Activated naive CD4-positive, alpha-beta T cell treated with anti-CD3 and anti-CD28 coated beads, Interleukin-2, amount 50 U/mL, for 16 hours (primary cell): ENCODE measurements around the gene DUSP9.
"Not testable (repeated sequence)": the region's sequence is repeated elsewhere in the genome, so short reads cannot be mapped to it uniquely, and the experiment has no call there.

Experiments
- DNase-seq: peaks from one replicate; pipeline ENCODE4 v3.0.0-alpha.2; 2020

Gene DUSP9

DNA sequence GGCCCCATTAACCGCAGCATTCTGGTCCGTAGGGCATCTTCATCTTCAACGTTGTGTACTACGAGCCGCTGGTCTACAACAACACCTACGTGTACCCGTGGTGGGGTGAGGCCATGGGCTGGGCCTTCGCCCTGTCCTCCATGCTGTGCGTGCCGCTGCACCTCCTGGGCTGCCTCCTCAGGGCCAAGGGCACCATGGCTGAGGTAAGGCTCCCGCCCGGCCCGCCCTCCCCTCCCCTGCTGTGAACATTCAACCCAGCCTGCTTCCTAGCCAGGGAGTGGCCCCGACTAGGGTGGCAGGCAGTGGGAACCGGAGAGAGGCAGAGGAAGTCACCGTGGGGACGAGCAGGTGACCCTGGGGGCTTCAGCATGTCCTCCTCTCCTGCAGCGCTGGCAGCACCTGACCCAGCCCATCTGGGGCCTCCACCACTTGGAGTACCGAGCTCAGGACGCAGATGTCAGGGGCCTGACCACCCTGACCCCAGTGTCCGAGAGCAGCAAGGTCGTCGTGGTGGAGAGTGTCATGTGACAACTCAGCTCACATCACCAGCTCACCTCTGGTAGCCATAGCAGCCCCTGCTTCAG, 47.8 kb downstream of the DUSP9 start:
- DNase-seq, result no peak

DNA sequence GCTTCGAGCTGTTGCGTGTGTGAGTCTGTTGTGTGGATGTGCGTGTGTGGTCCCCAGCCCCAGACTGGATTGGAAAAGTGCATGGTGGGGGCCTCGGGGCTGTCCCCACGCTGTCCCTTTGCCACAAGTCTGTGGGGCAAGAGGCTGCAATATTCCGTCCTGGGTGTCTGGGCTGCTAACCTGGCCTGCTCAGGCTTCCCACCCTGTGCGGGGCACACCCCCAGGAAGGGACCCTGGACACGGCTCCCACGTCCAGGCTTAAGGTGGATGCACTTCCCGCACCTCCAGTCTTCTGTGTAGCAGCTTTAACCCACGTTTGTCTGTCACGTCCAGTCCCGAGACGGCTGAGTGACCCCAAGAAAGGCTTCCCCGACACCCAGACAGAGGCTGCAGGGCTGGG, 49.1 kb downstream of the DUSP9 start:
- no peak for DNase-seq

- DNase-seq, result not testable (repeated sequence)
These were observed 49.5 kb downstream of the DUSP9 start for GRCh38 chrX:153696538-153696937.

- not testable (repeated sequence) for DNase-seq
These were observed 50.2 kb downstream of the DUSP9 start for GRCh38 chrX:153696986-153697722.

DNA sequence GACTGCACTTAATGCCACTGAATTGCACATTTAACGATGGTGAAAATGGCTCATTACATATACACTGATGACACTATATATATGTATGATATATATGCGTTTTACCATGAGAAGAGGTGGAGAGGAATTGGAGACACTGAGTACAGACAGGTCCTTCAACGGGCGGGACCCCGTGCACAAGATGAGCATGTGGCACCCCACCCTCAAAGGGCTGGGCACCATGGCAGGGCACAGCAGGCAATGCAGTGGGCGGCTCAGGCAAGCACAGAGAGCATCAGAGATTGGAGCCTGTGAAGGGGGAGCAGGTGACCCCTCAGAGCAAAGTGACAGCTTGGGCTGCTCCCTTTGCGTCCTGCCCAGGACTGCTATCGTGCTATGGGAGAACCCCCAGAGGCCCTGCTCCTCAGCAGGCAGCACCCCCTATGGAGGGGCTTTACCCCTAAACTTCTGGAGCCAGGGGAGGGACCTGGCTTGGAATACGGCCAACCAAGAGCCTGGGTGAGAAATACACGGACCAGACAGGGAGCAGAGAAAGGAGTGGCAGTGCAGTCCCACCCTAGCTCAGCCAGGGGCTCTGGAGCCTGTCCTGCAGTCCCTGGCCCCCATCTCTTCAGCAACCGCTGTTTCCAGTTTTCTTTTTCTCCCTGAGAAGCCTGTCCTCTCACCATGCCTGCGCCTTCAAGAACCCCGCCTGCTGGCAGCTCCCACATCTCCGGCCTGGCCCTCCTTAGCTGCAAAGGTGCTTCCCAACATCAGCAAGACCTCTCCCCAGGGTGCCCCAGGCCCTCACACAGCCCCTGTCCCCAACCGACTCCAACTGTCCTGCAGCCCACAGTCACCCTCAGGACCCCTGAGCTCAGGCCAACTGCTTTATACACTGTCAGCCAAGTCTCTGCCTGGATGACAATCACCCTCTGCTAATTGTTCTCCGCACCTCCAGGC, 51.2 kb downstream of the DUSP9 start:
- no peak for DNase-seq

DNA sequence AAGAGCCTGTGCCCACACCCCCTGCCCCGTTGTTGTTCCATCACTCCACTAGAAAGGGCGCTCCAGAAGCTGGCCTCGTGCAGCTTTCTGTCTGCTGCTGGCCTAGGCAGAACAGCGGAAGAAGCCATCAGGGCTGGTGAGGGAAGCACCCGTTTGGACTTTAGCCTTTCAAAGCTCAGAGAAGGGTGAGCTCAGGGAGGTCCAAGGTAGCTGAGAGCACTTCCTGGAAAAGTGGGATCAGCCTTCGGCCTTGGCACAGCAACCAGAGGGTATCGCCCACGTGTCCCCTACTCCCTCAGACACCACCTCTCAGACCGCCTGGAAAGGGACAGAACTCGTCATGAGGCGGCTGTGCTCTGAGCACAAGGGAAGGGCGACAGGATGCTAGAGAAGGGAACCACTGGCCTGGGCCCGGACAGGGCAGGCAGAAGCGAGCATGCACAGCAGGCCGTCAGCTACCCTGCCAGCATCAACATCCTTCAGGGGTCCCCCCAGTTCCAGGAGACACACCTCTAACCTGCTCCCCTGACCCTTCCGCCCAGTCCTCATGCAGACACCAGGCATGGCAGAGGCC, 52.3 kb downstream of the DUSP9 start:
- DNase-seq, result not testable (repeated sequence)

DNA sequence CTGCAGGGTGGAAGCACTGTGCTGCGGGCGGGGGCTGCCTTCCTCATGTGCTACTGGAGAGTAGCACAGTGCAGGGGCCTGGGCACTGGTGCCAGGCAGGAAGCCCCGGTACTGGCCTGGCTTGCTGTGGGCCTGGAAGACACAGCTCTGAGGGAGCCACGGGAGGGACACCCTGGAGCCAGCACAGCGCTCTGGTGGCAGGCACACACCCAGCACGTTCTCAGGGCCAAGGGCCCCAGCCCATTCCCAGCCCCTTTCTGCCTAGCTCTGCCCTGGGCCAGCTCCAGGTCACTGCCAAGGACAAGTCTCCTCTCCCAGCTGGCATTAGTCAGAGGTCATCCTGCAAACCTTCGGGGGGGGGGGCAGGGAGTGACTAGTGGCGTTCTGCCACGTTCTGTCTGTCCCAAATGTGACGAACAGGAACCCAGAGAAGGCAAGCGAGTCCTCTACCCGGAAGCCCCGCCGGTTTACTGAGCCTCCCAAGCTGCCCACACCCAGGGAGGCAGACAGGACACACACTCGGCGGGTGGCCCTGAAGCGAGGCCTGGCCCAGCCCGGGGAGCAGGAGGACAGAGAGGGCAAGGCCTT, 52.9 kb downstream of the DUSP9 start:
- not testable (repeated sequence) for DNase-seq

DNA sequence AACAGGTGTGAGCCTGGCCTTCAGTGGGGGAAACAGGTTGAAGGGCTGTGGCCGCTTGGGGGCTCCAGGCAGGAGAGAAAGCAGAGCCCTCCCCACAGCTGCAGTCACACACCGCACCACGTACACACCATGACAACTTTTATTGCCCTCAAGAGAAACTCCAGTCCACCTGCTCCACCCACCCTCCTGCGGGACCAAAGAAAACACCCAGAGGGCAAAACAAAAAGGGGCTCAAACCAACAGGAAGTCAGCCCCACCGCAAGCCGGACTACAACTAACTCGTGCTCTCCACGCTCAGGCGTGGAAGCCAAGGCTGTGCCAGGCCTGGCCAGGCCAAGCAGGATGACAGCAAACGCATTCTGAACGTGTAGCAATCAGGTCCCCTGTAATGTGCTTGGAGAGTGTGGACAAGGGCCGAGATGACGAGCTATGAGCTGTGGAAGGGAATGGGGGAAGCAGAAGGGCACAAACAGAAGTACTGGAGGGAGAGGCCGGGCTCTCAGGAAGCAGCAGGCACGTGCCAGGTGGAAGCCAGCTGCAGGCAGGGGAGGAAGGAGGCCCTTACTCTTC, 53.5 kb downstream of the DUSP9 start:
- no peak for DNase-seq
